Measurements from ENCODE around the gene LRRC47.

Gene LRRC47

DNA sequence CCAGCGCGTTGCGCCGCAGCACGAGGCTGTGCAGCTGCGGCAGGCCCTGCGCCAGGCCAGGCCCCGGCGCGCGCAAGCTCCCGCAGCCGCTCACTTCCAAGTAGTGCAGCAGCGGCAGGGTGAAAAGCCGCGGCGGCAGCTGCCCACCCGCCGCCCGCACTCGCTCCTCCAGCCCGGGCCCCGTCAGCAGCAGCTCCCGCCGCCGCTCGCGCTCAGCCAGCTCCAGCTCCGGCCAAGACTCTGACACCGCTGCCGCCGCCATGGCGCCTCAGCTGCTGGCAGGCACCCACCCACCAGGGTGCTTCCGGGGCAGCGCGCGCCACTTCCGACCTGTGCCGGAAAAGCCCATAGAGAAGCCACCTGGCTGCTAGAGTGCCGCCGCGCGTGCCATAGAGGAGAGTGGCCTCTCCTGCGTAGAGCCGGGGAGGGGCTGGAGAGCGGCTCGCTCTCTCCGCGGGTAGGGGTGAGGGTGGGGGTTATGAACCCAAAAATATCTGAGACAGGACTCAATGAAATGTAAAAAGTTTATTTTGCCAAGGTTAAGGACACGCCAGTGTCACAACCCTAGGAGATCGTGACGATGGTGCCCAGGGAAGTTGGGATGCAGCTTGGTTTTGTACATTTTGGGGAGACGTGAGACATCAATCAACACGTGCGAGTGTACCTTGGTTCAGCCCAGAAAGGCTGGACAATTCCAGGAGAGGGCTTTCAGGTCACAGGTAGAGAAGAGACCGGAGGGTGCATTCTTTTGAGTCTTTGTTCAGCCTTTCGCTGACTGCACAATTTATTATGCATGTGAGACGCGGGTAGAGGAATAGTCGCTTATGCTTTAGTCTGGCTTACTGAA is at the start of gene LRRC47:
Gene LRRC47, minus strand, starts transcription at position 284 of the 847 bp plus-strand sequence. Its CDS starts 22 bp downstream, at position 262.
- peak; percentile 96 for DNase-seq

DNA sequence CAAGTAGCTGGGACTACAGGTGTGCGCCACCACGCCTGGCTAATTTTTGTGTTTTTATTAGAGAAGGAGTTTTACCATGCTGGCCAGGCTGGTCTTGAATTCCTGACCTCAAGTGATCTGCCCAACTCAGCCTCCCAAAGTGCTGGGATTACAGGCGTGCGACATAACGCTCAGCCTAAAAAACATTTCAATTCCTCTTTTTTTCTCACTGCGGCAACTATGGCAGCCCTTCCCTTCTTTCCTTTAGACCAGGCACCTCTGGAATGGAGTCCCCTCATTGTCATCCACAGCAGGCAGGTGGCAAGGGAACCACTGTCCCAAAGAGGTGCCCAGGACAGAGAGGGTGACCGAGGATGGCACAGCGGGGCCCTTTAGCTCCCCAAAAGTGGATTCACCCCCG is 46.6 kb upstream of the LRRC47 start:
- DNase-seq = no peak

DNA sequence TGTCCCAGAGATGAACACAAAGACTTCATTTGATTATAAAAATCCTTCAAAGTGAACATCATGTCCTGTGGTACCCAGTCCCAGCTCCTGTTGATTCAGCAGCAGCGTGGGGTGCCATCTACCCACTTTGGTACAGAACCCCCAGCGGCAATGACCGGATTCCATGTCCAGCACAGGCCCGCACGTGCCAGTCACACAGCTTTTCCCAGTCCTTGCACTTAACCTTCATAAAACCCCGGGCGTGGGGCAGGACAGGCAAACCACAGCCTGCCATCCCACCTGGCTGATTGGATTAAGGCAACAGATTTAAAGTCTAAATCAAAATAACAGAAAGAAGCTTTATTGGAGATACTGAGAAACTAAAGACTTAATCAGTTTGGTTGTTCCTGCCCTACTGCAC is 45.2 kb upstream of the LRRC47 start:
- no peak for DNase-seq

DNA sequence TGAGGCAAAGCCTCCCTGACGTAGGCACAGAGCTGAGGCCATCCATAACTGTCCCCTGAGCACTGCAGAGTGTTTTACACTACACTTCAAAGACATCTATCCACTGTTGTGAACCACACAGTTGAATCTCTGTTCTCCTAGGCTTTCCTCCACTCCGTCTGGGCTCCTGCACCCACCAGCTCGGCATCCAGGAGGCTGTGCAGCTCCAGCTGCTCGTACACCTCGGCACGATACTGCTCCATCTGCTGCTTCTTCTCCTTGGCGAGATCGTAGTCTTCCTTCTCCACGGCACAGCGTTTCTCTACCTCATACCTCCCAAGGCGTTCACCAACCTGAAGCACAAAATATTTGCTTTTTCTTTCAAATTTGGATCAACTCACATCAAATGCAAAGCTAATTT is 42.5 kb upstream of the LRRC47 start:
- DNase-seq = no peak

DNA sequence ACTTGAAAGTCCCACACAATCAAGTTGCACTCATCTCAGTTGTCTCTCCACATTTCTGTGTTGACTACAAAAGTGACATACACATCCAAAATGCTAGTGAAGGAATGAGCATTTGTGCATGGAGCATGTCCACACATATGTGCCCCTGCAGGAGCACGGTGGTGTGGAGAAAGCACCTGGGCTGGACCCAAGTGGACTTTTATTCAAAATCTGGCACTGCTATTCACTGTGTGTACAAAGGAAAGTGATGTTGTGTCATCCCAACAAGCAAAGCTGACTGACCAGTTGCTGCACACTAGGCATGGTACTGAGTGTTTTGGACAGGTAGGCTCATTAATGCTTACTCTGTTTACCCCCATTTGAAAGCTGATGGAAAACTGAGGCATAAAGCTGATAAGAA is 41.4 kb upstream of the LRRC47 start:
- no peak for DNase-seq

DNA sequence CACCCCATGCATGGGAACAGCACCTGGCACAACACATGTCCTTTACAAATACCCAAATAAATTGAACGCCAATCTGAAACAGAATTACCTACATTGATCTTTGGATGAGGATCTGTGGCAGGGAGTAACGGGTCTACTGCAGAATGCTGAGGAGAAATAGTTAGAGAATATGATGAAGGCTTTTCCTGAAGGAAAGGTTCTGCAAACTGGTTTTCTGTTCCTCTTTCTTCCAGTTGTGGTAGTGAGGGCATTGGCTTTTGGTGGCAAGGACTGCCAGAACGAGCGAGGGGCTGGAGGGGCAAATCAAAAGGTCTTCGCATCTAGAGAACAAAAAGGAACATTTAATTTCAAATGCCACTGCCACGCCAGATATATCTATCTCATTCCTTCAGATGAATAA is 40.9 kb upstream of the LRRC47 start:
- no peak for DNase-seq

DNA sequence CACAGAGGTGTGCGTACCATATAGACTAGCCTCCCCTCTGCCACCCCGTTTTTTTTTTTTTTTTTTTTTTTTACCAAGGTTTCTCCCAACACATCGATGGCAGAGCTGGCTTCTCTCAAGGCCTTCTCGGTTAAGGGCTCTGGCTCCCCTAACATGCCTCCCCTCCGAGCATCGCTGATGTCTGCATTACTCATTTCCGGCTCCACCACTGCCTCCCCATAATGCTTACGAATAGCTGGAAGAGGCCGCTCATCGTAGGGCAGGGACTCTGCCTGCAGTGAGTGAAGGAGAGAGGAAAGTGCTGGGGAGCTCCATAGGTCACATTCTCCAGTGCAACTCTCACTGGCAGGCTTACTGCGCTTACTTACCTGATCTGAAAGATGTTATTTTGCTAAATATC is 40.1 kb upstream of the LRRC47 start:
- no peak for DNase-seq

DNA sequence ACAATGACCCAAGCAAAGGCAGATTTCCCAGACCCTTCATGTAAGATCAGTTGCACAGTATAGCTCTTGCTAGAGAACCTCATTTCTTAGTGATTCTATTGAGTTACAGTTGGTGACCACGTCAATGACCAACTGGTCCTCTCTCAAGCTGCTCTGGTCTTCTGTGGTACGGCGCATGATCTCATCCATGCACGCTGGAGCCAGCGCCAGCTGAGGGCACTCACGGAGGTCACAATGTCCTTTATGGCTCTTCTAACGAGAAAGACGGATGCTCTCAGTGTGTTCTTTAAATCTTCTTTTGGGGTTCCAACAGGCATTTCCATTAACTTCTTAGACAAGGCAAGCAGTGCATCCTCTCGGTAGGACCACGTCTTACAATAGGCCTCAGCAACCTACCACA is 38.4 kb upstream of the LRRC47 start:
- no peak for DNase-seq

DNA sequence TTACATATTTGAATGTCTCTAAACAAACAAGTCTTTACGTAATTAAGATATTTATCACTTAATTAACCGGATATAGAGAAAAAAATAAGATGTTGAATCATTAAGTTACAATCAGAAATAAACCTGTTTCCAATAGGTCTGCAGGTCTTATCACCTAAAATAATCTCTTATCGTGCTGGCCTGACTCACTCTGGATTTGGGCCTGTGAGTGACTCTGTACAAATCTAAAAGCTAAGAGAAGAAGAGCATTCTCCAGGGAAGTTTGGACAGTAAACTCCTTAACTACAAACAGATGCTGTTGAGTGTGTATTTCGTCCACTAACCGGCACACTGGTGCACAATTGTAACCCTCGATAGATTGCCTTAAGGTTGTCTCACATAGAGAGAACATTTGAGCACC is 35.4 kb upstream of the LRRC47 start:
- no peak for DNase-seq

DNA sequence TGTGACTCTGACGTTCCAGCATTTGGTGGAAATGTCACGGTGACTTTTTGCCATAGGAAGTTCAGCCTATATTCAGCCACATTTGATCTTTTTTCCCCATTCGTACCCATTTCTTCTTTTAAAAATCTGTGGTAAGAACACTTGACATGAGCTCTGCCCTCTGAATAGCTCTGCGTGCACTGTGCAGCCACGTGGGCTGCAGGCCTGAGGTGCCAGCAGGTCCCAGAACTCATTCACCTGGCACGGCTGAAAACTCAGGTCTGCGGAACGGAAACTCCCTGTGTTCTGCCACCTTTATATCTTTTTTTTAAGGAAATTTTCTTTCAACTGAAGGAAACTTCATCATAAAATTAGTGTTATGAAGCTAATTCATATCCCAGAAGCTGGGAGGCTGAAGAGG is 32.1 kb upstream of the LRRC47 start:
- no peak for DNase-seq

DNA sequence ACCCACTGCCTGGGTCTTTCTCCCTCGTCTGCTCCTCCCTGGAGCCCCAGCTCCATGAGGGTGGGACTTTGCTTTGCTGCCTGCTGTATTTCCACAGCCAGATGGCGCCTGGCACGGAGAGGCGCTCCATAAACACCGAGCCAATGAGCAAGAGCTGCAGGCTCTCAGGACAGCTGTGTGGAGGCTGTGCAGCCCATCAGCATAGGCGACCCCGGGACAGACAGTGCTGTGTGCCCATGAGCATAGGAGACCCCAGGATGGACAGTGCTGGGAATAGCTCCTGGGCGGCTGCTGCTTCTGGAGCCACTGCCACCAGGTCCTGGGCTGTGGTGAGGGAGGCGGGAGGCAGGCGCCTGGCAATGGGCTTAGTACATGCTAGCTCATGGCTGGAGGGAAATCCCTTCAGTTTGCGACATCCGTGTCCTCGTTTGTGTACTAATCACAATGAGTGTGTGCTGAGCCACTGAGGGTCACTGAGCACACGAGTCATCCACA is 31.6 kb upstream of the LRRC47 start:
- no peak for DNase-seq

DNA sequence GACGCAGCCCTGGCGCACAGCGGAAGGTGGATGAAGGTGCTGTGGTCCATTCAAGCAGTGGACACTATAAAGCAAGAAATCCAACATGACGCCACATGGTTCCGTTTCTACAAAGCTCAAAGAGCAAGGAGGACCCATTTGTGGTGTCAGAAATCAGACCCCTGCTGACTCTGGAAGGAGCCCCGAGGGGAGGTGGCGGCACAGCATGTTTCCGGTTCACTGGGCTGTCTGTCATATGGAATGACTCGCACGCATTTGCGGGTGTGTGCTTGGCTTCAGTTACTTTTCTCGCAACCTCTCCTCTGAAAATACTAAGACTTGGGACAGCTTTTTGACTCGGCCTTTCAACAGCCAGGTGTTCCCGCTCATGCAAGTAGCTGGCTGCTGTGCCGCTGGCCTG is 29.1 kb upstream of the LRRC47 start:
- DNase-seq = no peak

DNA sequence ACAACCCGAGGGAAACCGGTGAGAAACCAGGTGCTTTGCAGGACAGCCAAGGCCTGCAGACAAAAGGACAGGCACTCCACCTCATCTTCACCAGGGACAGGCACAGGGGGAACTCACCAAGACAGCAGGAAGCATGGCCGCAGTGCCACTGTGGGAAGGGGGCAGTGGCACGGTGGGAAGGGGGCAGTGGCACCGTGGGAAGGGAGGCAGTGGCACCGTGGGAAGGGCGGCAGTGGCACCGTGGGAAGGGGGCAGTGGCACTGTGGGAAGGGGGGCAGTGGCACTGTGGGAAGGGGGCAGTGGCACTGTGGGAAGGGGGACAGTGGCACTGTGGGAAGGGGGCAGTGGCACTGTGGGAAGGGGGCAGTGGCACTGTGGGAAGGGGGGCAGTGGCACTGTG is 28.4 kb upstream of the LRRC47 start:
- DNase-seq = no peak

DNA sequence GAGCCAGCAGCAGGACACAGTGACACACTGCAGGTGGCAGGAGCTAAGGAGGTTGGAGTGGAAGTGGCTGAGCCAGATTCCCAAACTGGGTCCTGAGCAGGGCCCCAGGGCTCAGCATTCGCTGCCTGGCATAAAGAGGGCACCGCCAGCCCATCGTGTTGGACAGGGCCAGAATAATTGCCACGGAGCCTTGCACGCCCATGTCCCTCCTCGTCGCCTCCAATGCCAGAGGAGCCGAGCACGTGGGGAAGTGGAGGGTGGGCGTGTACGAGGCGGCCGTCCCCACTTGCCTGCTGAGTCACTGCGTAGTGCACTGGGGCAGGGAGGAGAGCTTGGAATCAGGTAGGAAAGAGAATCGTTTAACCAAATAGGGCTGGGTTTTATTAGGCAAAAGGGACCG is 26.1 kb upstream of the LRRC47 start:
- no peak for DNase-seq

DNA sequence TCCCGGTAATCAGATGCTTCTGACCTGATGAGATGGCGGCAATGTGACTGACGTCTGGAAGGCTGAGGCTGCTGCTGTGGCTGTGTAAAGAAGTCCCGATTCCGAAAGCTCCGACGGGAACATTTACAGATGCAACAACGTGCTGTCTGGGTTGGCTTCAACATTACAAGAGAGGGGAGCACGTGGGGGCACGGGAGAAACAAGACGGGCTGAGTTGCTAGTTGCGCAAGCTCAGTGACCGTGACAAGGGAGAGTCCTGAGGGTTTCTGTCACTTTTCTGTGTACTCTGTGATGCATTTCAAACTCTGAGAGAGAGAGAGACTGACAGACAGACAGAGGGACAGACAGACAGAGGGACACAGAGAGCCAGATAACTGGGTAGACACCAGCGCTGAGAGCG is 25.6 kb upstream of the LRRC47 start:
- no peak for DNase-seq

DNA sequence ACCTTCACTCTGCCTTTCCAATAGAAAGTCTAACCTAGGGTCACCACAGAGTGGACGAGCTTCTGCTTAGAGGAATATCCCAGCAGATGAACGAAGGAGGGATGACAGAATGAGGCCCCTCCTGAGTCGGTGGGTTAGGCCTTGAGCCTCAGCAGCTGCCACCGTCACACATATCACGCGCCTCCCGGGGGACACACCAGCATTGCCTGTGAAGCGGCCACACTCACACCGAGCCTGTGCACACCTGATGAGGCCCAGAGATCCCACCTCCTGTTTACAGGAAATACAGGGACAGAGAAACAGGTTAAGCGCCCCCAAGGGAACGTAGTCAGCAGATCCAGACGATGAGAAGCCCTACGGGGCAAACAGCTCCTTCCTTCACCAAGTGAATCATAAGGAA is 25.1 kb upstream of the LRRC47 start:
- DNase-seq = no peak

DNA sequence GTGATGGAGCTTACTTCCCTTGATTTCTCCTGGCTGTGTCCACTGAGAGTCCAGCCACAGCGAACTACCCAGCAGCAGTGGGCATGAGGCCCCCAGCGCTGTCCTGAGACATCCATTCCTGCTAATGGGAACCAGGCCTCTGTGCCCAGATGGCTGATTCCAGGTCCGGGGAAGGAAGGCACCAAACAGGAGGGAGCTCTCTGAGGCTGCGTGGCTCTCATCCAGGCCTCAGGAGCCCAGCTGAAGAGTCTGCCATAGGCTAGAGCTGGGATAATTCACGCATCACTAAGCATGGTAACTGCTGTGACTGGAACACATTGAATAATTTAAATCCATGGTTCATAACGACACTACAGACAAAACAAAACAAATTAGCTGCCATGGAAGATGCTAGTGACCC is 24.7 kb upstream of the LRRC47 start:
- no peak for DNase-seq

DNA sequence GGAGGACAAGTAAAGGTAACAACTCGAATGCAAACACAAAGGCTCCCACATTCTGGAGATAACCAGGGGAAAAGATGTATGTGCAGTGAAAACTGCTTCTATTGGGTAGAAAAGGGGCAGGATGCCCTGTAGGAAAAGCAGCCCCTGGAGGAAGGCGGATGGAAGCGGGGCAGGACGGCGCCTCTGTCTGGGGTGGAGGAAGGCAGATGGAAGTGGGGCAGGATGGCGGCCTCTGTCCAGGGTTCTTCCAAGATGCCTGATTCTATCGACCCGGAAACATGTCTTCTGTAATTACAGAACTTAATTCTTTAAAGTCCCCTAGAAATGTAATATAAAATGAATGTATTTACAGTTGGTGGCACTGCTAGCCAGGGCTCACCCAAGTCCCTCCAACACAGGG is 24.0 kb upstream of the LRRC47 start:
- DNase-seq = no peak

DNA sequence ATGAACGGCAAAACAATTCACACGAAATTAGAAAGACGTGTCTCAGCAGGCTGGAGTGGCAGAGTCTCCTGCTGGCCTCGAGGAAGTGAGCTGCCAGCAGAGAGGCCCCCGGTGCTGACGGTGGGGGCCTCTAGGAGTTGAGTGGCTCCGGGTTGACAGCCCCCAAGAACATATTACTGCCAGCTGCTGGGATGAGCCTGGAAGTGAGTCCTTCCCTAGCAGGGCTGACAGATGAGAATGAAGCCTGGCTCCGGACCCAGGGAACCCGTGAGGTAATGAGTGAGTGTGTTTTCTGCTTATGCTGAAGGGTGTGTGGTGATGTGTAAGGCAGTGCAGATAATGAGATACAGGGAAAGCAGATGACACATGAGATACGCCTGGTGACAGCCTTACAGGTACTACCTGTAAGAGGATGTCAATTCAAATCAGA is 23.5 kb upstream of the LRRC47 start:
- DNase-seq = no peak

DNA sequence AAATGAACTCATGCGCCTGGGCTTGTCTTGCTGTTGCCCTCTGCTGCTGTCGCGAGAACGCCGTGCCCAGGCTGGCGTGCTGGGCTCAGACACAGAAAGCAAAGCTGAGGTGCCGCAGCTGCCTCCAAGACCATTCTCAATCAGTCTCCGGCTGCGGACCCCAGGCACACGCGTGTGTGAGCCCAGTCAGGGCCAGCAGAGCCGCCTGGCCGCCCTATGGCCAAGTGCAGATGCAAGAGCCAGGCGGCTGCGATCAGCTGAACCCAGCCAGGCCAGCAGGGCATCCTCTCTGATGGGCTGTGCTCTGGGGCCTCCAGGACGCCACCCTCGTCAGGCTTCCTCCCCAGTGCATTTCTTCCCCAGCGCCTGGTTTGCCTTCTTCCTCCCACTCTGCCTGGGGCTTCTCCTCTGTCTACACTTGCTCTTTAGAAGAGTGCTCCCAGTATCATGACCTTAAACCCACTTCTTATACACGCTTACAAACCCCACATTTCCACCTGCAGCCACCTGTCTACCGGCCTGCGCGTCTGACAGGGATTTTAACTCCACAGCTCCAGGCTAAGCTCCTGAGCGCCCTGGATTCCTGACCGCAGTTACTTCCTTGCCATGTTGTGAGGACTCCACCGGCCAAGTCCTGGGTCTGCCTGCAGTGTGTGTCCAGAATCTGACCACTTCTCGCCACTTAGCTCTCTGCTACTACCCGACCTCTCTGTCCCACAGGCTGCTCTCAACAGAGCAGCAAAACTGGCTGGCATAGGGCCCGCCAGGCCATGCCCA is 21.7 kb upstream of the LRRC47 start:
- no peak for DNase-seq

DNA sequence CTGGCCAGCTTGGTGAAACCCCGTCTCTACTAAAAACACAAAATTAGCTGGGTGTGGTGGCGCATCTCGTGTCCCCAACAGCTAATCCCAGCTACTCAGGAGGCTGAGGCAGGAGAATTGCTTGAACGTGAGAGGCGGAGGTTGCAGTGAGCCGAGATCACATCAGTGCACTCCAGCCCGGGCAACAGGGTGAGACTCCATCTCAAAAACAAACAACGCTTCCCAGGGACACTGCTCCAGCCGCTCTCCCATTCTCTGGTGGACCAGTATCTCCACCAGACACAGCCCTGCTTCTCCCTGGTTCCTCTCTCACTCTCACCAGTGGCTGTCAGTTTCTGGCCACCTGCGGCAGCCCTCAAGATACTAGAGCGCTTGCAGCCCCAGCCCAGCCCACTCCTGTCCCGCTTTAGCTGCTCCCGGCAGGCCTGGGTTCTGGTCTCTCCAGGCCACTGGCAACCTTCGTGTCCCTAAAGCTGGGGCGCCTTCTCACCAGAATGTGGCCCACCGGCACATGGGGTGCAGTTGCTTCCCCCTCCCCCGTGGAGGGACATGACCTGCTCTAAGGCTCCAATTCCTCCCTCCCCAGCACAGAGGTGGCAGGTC is 20.9 kb upstream of the LRRC47 start:
- DNase-seq = no peak

DNA sequence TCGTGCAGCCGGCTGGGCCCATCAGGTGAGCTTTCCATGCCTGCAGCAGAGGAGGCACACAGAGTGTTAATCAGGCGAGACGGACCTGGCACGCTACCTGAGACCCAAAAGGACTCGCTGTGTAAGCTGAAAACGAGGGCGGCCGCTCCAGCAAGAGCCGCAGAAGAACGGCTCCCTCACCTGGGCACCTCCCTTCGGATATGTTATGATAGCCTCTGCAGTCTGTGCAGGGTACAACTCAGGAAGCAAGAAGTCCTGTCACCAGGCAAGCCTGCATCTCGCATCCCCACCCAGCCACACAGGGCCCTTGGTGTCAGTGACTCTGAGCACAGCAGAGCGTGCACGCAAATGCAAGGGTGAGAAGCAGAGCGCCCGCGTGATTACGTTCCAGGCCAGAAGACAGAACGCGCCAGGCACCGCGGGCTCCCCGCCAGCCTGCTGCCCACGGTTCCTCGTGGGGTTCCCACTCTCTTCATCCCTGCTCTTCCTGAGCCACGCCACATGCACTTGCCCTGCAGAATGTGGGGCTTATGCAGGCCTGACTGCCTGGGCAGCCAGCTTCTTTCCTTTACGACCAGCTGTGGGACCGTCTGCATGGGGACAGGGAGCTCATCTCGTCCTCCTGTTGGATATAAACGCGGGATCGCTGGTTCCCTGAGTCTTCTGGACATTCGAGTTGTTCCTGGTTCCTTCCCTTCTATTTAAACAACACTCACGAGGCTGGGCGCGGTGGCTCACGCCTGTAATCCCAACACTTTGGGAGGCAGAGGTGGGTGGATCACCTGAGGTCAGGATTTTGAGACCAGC is 20.2 kb upstream of the LRRC47 start:
- DNase-seq = no peak
